Gastrocnemius medialis (tissue), 4 donors: ENCODE results near the gene TPSD1. TPM values are rescaled to one million over a fixed set of nuclear protein-coding genes. Genes with fewer than 3 reads are reported as not detected.
"Not testable (repeated sequence)": the region's sequence is repeated elsewhere in the genome, so short reads cannot be mapped to it uniquely, and the experiment has no call there.

Experiments used
- ATAC-seq, 2 donors: fragments of 150-250 bp; one replicate each; pipeline ENCODE4 v1.9.1; 2016
- DNase-seq, 2 donors: peaks; one replicate each; pipeline ENCODE4 v3.0.0-alpha.2; 2019
- H3K27ac ChIP-seq, 4 donors: fragments of 200-600 bp; sonication (generic); 1 replicate in 1 of 4; 2 replicates in 3 of 4; pipeline ENCODE4 v1.5.1; 2016 to 2018; ENCODE audit warnings: mild to moderate bottlenecking in 2 of 4, moderate library complexity in 1 of 4
- H3K27me3 ChIP-seq, 3 donors: fragments of 200-600 bp; sonication (generic) in 2 of 3; 1 replicate in 1 of 3; 2 replicates in 2 of 3; pipeline versions ENCODE4 v1.5.1 to v1.6.0; 2016 to 2019; ENCODE audit warnings: mild to moderate bottlenecking in 1 of 3, moderate library complexity in 1 of 3
- H3K36me3 ChIP-seq, 2 donors: fragments of 200-600 bp; sonication (generic) in 1 of 2; one replicate each; pipeline ENCODE4 v1.5.1; 2017 to 2018
- H3K4me1 ChIP-seq, 2 donors: fragments of 200-600 bp; sonication (generic) in 1 of 2; one replicate each; pipeline ENCODE4 v1.5.1; 2016 to 2017; ENCODE audit warnings: mild to moderate bottlenecking in 2 of 2
- H3K4me3 ChIP-seq, 4 donors: fragments of 200-600 bp; sonication (generic) in 3 of 4; 1 replicate in 1 of 4; 2 replicates in 3 of 4; pipeline ENCODE4 v1.5.1; 2016 to 2019; ENCODE audit warnings: mild to moderate bottlenecking in 2 of 4
- H3K9me3 ChIP-seq, 3 donors: fragments of 200-600 bp; sonication (generic) in 2 of 3; 1 replicate in 1 of 3; 2 replicates in 2 of 3; pipeline ENCODE4 v1.5.1; 2016 to 2019
- POLR2A ChIP-seq, 2 donors: fragments of 450-650 bp; IDR thresholded peaks; one replicate each; pipeline ENCODE4 v1.6.1; 2017; ENCODE audit warnings: antibody characterized with exemption in 2 of 2, mild to moderate bottlenecking in 2 of 2, moderate library complexity in 2 of 2
- in situ Hi-C, 4 donors: fragments of 200-750 bp; cut with MboI; loops; one replicate each; pipeline versions ENCODE4 v1.15.0 to v1.8.0; 2017; ENCODE audit warnings: low sequenced_read_pairs in 4 of 4
- intact Hi-C: fragments of 100-400 bp; cut with DNase I; formaldehyde crosslinking; loops from one replicate; pipeline ENCODE4 v1.15.1; 2023; ENCODE audit warnings: low total_unique reads
- total RNA-seq, 4 donors: library from RNA; depleted of rRNA; stranded (reverse); fragments of >200 nt; gene quantifications; one replicate each; pipeline versions ENCODE4 v1.1.0 to v1.2.3, GENCODE V29; 2016
- TF ChIP-seq, protein P1 (sequence below), 5 experiments: fragments of 450-650 bp in 3 of 5; fragments of 200-600 bp in 2 of 5; sonication (generic) in 2 of 5; IDR thresholded peaks in 4 of 5; conservative IDR thresholded peaks in 1 of 5; 1 replicate in 4 of 5; 2 replicates in 1 of 5; pipeline ENCODE4 v1.5.1; 2016 to 2019; ENCODE audit warnings: antibody characterized with exemption in 5 of 5, mild to moderate bottlenecking in 3 of 5, moderate library complexity in 3 of 5

The TPSD1 gene
- total RNA-seq, 4 donors from 2014 or later, result 2.5 TPM; not detected in 3

DNA sequence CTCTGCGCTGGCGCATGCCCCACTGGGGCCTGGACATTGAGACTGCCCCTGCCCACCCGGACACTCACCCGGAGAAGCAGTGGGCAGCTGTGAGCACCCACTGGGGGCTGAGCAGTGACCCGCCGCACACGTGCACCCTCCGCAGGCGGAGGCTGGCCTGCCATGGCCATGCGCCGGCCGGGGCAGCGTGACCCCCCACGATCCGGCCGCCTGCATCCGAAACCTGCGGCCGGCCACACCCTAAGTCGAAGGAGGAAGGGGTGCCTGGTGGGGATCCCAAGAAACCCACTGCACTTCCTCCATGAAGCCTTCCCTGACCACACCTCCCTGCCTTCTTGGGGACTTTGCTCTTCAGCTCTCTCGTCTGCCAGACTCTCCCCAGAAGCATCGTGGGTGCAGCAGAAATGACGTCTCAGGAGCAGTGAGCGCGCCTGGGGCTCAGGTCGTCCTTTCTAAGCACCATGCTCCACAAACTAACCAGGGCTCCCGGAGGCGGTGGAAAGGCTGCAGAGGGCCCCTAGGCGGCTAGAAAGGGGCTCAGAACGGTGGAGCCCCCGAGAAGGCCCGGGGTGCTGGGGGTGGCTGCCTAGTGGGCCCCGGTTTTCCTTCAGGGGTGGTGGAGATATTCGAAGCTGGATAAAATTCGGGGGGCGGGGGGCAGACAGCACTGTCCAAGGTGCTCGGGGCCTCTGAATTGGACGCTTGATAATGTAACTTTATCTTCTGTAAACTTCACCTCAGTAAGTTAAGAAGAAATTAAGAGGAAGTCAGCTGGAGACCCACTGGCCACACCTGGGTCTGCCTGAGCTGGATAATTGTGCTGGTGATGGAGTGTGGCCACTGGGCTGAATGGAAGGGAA lies 32.3 kb upstream of the TPSD1 start:
- in situ Hi-C loops, result no loop called here
- H3K36me3 ChIP-seq, result no peaks in the 10 kb centered on the region
- no peaks in the 10 kb centered on the region for H3K4me1 ChIP-seq
- TF ChIP-seq, protein P1, sequence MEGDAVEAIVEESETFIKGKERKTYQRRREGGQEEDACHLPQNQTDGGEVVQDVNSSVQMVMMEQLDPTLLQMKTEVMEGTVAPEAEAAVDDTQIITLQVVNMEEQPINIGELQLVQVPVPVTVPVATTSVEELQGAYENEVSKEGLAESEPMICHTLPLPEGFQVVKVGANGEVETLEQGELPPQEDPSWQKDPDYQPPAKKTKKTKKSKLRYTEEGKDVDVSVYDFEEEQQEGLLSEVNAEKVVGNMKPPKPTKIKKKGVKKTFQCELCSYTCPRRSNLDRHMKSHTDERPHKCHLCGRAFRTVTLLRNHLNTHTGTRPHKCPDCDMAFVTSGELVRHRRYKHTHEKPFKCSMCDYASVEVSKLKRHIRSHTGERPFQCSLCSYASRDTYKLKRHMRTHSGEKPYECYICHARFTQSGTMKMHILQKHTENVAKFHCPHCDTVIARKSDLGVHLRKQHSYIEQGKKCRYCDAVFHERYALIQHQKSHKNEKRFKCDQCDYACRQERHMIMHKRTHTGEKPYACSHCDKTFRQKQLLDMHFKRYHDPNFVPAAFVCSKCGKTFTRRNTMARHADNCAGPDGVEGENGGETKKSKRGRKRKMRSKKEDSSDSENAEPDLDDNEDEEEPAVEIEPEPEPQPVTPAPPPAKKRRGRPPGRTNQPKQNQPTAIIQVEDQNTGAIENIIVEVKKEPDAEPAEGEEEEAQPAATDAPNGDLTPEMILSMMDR (IDR thresholded peaks at IDR 0.05 in 4 of 5, conservative IDR thresholded peaks at IDR 0.05 in 1 of 5), result no peak
- TF ChIP-seq POLR2A (IDR thresholded peaks at IDR 0.05), result no peak
- peaks cover 0 to 5% (median 0%) of the 10 kb centered on the region in 3 donors for H3K27me3 ChIP-seq
- H3K9me3 ChIP-seq, result no peaks in the 10 kb centered on the region
- ATAC-seq, result no peak
- DNase-seq, result no peak
- intact Hi-C loops, result no loop called here
- no peak overlapping the region for H3K27ac ChIP-seq
- H3K4me3 ChIP-seq, result no peak overlapping the region

DNA sequence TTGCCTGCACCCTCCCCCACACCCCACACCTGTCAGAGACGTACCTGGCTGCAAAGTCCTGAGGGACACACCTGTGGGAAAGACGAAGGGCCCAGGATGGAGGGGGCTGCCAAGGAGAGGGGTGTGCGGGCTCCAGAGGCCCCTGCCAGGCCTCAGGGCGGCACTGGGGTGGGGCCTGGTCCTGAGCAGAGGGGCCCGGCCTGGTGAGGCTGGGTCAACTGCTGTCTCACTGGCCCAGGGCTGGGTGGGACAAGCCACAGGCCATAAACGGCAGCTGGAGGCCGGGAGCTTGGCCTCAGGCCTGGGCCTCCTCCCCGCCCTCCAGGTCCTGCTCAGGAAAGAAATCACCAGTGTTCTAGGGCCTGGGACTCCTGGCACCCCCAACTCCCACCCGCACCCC lies 31.3 kb upstream of the TPSD1 start:
- Histone ChIP-seq H3K4me3 (no peak overlapping the region), H3K36me3 (no peaks in the 10 kb centered on the region), H3K9me3 (no peaks in the 10 kb centered on the region), H3K27me3 (peaks cover 0 to 5% (median 0%) of the 10 kb centered on the region in 3 donors), H3K4me1 (no peaks in the 10 kb centered on the region), H3K27ac (no peak overlapping the region)
- TF ChIP-seq POLR2A (IDR thresholded peaks at IDR 0.05), result no peak
- TF ChIP-seq, protein P1 (IDR thresholded peaks at IDR 0.05 in 4 of 5, conservative IDR thresholded peaks at IDR 0.05 in 1 of 5), result no peak
- intact Hi-C loops (no loop called here), in situ Hi-C loops (no loop called here)
- DNase-seq (no peak), ATAC-seq (no peak)

DNA sequence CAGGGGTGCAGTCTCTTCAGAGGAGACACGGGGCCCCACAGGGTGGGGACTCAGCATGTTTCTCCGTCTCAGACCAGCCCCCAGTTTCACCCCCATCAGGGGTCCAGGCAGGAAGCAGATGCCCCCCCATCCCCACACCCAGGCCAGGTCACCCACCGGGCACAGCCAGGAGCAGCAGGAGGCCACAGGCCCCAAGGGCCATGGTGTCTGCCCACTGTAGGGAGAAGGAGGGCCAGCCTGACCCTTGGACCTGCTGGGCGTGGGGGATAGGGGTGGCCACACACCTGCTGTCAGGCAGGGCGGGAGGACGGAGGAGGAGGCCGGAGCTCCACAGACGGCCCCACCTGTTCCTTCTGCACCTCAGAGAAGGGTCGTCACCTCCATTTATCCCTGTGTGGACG lies 30.8 kb upstream of the TPSD1 start, which contains the start of gene TPSG1:
Gene TPSG1 (minus strand): TSS at position 218 of the 401 bp plus-strand sequence. CDS start 16 bp downstream, at position 202.
- in situ Hi-C loops, result no loop called here
- DNase-seq, result no peak

DNA sequence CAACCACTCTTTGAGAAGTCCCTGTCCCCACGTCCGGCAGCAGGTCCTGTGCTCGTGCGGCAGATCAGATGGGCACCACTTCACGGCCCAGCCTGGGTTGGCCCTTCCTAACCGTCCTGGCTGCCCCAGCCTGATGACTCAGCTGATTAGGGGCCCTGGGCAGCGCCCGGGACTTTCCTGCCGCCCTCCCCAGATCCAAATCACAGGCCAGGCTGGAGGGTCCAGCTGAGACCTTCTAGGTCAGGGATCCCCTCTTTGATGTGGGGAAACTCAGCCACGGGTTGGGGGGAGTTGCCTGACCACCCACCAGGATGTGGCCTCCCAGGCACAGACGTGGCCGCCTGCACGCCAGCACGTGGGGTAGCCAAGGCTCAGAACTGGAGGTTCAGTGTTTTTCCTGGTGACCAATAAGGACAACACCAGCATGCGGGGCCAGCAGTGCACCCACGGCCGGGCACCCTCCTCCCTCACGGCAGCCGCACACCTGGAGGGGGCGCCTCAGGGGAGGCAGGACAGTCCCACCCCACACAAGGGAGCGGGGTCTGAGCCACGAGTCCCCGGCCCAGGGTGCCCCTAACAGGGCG lies 30.0 kb upstream of the TPSD1 start:
- H3K36me3 ChIP-seq, intact Hi-C loops, H3K27ac ChIP-seq, ATAC-seq, H3K9me3 ChIP-seq, DNase-seq, H3K4me3 ChIP-seq, H3K4me1 ChIP-seq, in situ Hi-C loops, H3K27me3 ChIP-seq: not testable (repeated sequence)

More for the DNA sequence above, 30.8 kb upstream of the TPSD1 start, which contains the start of gene TPSG1:
- ATAC-seq, result no peak
- intact Hi-C loops, result no loop called here
- Histone ChIP-seq H3K36me3 (no peaks in the 10 kb centered on the region), H3K27me3 (peaks cover 0 to 5% (median 0%) of the 10 kb centered on the region in 3 donors), H3K27ac (no peak within 1 kb of the TSS), H3K4me1 (no peaks in the 10 kb centered on the region), H3K4me3 (no peak within 1 kb of the TSS), H3K9me3 (no peaks in the 10 kb centered on the region)
- TF ChIP-seq, protein P1 (IDR thresholded peaks at IDR 0.05 in 4 of 5, conservative IDR thresholded peaks at IDR 0.05 in 1 of 5), result no peak
- TF ChIP-seq POLR2A (IDR thresholded peaks at IDR 0.05), result no peak

DNA sequence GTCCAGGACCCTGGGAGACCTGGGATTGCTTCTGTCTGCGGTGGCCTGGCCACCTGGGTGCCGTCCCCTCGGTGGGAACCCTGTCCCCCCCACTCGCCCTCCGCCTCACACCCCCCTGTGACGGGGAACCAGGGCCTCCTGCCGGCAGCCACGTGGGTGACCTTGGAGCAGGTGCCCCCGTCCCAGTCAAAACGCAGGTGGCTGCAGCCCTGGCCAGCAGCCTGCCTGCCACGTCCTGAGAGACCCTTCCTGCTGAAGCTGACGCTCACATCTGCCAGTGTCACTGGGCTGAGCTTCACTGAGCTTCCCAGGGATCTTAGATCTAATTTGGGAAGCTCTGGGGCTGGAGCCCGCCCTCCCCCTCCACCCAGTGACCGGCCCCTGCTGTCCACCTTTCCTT lies 29.2 kb upstream of the TPSD1 start:
- intact Hi-C loops, H3K36me3 ChIP-seq, H3K9me3 ChIP-seq, ATAC-seq, H3K27ac ChIP-seq, H3K4me3 ChIP-seq, in situ Hi-C loops, H3K27me3 ChIP-seq, DNase-seq, H3K4me1 ChIP-seq: not testable (repeated sequence)

DNA sequence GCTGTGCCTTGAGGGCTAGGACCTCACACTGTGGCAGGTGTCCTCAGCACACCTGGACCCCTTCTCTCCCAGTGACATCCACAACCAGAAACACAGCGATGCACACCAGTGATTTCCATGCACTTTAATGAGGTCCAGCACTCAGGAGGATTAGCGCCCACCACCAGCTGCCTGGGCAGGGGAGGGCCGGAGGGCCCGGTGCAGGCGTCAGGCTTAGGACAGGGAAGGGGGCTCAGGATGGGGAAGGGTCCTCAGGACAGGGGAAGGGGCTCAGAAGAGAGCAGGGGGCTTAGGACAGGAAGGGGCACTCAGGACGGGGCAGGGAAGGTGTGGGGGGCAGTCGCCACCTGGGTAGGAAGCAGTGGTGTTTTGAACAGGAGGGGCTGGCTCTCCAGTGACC lies 27.6 kb upstream of the TPSD1 start:
- H3K9me3 ChIP-seq, H3K4me1 ChIP-seq, H3K36me3 ChIP-seq, intact Hi-C loops, H3K4me3 ChIP-seq, ATAC-seq, H3K27ac ChIP-seq, in situ Hi-C loops, H3K27me3 ChIP-seq, DNase-seq: not testable (repeated sequence)

DNA sequence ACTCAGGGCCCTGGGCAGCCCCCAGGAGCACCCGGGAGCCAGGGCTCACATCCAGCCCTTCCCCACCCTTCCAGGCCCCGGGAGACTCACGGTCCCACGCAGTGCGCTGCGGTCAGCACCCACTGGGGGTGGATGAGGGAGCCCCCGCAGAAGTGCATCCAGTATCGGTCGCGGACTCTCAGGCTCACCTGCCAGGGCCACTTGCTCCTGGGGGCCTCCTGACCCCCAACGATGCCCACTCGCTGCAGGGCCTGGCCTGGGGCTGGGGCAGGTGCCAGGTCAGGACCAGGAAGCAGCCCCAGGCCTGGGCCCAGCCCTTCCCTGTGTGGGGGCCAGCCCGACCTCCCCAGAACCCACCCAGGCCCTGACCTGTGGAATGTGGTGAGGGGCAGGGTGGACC lies 26.4 kb upstream of the TPSD1 start:
- H3K9me3 ChIP-seq, H3K4me3 ChIP-seq, H3K36me3 ChIP-seq, H3K4me1 ChIP-seq, intact Hi-C loops, H3K27me3 ChIP-seq, ATAC-seq, H3K27ac ChIP-seq, in situ Hi-C loops, DNase-seq: not testable (repeated sequence)

DNA sequence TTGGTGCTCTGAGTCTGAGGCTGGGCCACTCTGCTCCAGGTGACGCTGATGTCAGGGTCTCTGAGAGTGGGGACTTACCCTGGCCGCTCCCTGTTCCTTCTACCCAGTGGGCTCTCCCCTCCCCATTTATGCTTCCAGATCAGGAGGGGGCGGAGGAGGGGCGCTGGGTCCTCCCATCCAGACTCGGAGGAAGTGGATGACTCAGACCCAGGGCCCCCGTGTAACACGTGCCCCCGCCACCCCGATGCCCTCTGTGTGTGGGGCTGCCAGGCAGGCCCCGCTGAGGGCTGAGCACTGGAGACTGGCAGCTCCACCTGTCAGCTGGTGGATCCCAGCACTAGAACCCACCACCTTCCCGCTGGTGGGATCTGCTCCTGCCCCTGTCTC lies 25.8 kb upstream of the TPSD1 start, which contains the start of gene TPSB2:
Gene TPSB2 (minus strand): TSS at position 101 of the 387 bp plus-strand sequence. CDS start 233 bp downstream, outside the sequence.
- ATAC-seq, result not testable (repeated sequence)

More for the DNA sequence above, 25.8 kb upstream of the TPSD1 start, which contains the start of gene TPSB2:
- intact Hi-C loops, H3K4me3 ChIP-seq, H3K27ac ChIP-seq, H3K9me3 ChIP-seq, in situ Hi-C loops, H3K27me3 ChIP-seq, DNase-seq, H3K4me1 ChIP-seq, H3K36me3 ChIP-seq: not testable (repeated sequence)
